SK-N-SH (cell line): ENCODE data around the gene AHCYL2. TPM values are rescaled to one million over a fixed set of nuclear protein-coding genes. Genes with fewer than 3 reads are reported as not detected.
"Not testable (repeated sequence)": the region's sequence is repeated elsewhere in the genome, so short reads cannot be mapped to it uniquely, and the experiment has no call there.

Experiments
- CTCF ChIA-PET: fragments of 300-600, 350-600 bp; formaldehyde crosslinking; extraction: SDS; loops from one replicate; lab custom pipeline; 2021; lab: Yijun Ruan, JAX
- POLR2A ChIA-PET: fragments of 350-600 bp; sonication (Branson Sonifier 250); formaldehyde crosslinking; extraction: SDS; loops from one replicate; lab custom pipeline; 2020; ENCODE audit warnings: antibody characterized with exemption, inconsistent platforms; lab: Yijun Ruan, JAX
- DNase-seq: peaks from one replicate; pipeline ENCODE4 v3.0.0; 2012
- H2AFZ ChIP-seq: fragments of 200-600 bp; sonication (generic); 2 replicates; pipeline ENCODE4 v1.8.1; 2016; ENCODE audit warnings: antibody characterized with exemption, mild to moderate bottlenecking, low read depth
- H3F3A ChIP-seq: fragments of 200-600 bp; sonication (generic); replicated peaks from 2 replicates; pipeline ENCODE3; 2016; ENCODE audit warnings: antibody characterized with exemption, mild to moderate bottlenecking; ENCODE audit not compliant: insufficient read depth
- H3K27ac ChIP-seq, 2 experiments: fragments of 200-500 bp in 1 of 2; fragments of 200-600 bp in 1 of 2; sonication (Bioruptor generic) in 1 of 2; sonication (generic), shearing (Covaris generic) in 1 of 2; 2 replicates each; pipeline versions ENCODE4 v1.5.1 to v1.6.1; 2014 to 2016; ENCODE audit warnings: low read depth in 2 of 2, inconsistent platforms in 1 of 2, low read length in 1 of 2, mild to moderate bottlenecking in 1 of 2, mixed read lengths in 1 of 2
- H3K27me3 ChIP-seq: fragments of 200-600 bp; sonication (generic), shearing (Covaris generic); 2 replicates; pipeline ENCODE4 v1.6.1; 2016; ENCODE audit warnings: mixed run types; ENCODE audit not compliant: insufficient read depth
- H3K36me3 ChIP-seq, 2 experiments: fragments of 200-500 bp in 1 of 2; fragments of 200-600 bp in 1 of 2; sonication (Bioruptor generic) in 1 of 2; sonication (generic) in 1 of 2; replicated peaks in 1 of 2; 2 replicates each; pipeline versions ENCODE3 to v1.5.1; 2014 to 2016; ENCODE audit warnings: low read length in 1 of 2, mild to moderate bottlenecking in 1 of 2; ENCODE audit not compliant: insufficient read depth in 2 of 2, control insufficient read depth in 1 of 2
- H3K4me1 ChIP-seq, 2 experiments: fragments of 200-500 bp in 1 of 2; fragments of 200-600 bp in 1 of 2; sonication (Bioruptor generic) in 1 of 2; sonication (generic), shearing (Covaris generic) in 1 of 2; 2 replicates each; pipeline versions ENCODE4 v1.5.1 to v1.6.1; 2014 to 2016; ENCODE audit warnings: low read depth in 1 of 2, low read length in 1 of 2, mixed run types in 1 of 2; ENCODE audit not compliant: insufficient read depth in 2 of 2, control insufficient read depth in 1 of 2
- H3K4me2 ChIP-seq: fragments of 200-600 bp; sonication (generic), shearing (Covaris generic); 2 replicates; pipeline ENCODE4 v1.6.1; 2017; ENCODE audit warnings: mixed run types
- H3K4me3 ChIP-seq, 2 experiments: fragments of 200-500 bp in 1 of 2; fragments of 200-600 bp in 1 of 2; sonication (Bioruptor generic) in 1 of 2; sonication (generic), shearing (Covaris generic) in 1 of 2; 2 replicates each; pipeline versions ENCODE4 v1.5.1 to v1.8.1; 2014 to 2016; ENCODE audit warnings: low read depth in 2 of 2, inconsistent platforms in 1 of 2, low read length in 1 of 2, mild to moderate bottlenecking in 1 of 2, mixed read lengths in 1 of 2, moderate library complexity in 1 of 2
- H3K79me2 ChIP-seq: fragments of 200-600 bp; sonication (generic); 2 replicates; pipeline ENCODE4 v1.8.1; 2017; ENCODE audit warnings: mild to moderate bottlenecking; ENCODE audit not compliant: insufficient read depth
- H3K9ac ChIP-seq: fragments of 200-600 bp; sonication (generic); 2 replicates; pipeline ENCODE4 v1.6.1; 2017; ENCODE audit warnings: mixed run types
- H3K9me2 ChIP-seq: fragments of 200-600 bp; sonication (generic); 2 replicates; pipeline ENCODE4 v1.6.1; 2017; ENCODE audit warnings: mixed run types
- H3K9me3 ChIP-seq: fragments of 200-600 bp; sonication (generic); 2 replicates; pipeline ENCODE4 v1.6.1; 2017; ENCODE audit warnings: mixed run types, mild to moderate bottlenecking, moderate library complexity
- H4K20me1 ChIP-seq: fragments of 200-600 bp; sonication (generic); 2 replicates; pipeline ENCODE4 v1.6.1; 2017; ENCODE audit warnings: mild to moderate bottlenecking, mixed run types; ENCODE audit not compliant: insufficient read depth
- CHD2 ChIP-seq: fragments of 150-350 bp; IDR thresholded peaks from 2 replicates; pipeline ENCODE4 v1.6.1; 2018; ENCODE audit warnings: low read length; ENCODE audit not compliant: partially characterized antibody
- EP300 ChIP-seq, 2 experiments: IDR thresholded peaks; 2 replicates each; pipeline versions ENCODE4 v1.4.0 to v1.6.1; 2012; ENCODE audit warnings: borderline replicate concordance in 1 of 2, low read depth in 1 of 2, low read length in 1 of 2
- EZH2phosphoT487 ChIP-seq: fragments of 200-600 bp; sonication (generic); IDR thresholded peaks from 2 replicates; pipeline ENCODE4 v1.6.1; 2017; ENCODE audit warnings: low read depth, mixed run types, mild to moderate bottlenecking, antibody characterized with exemption, moderate library complexity, borderline replicate concordance
- GABPA ChIP-seq: IDR thresholded peaks from 2 replicates; pipeline ENCODE4 v1.4.0; 2012; ENCODE audit warnings: low read depth, mild to moderate bottlenecking
- JUND ChIP-seq: IDR thresholded peaks from 2 replicates; pipeline ENCODE4 v1.4.0; 2012
- MXI1 ChIP-seq: IDR thresholded peaks from 2 replicates; pipeline ENCODE4 v1.6.1; 2012; ENCODE audit warnings: mild to moderate bottlenecking, low read depth, low read length, improper control_type of control experiment
- NRF1 ChIP-seq: IDR thresholded peaks from 2 replicates; pipeline ENCODE4 v1.6.1; 2012; ENCODE audit warnings: low read depth, mild to moderate bottlenecking, low read length
- POLR2AphosphoS5 ChIP-seq: IDR thresholded peaks from 2 replicates; pipeline ENCODE4 v1.6.1; 2012; ENCODE audit warnings: low read depth, low read length
- RFX5 ChIP-seq: IDR thresholded peaks from 2 replicates; pipeline ENCODE4 v1.6.1; 2012; ENCODE audit warnings: mild to moderate bottlenecking, improper control_type of control experiment, low read length
- RXRA ChIP-seq: IDR thresholded peaks from 2 replicates; pipeline ENCODE4 v1.4.0; 2012; ENCODE audit warnings: low read depth, mild to moderate bottlenecking, borderline replicate concordance
- TCF12 ChIP-seq: IDR thresholded peaks from 2 replicates; pipeline ENCODE4 v1.4.0; 2012
- TEAD4 ChIP-seq: IDR thresholded peaks from 2 replicates; pipeline ENCODE4 v1.4.0; 2012; ENCODE audit warnings: mild to moderate bottlenecking, borderline replicate concordance; ENCODE audit not compliant: insufficient read depth
- USF2 ChIP-seq: fragments of 150-350 bp; IDR thresholded peaks from 2 replicates; pipeline ENCODE4 v1.6.1; 2017; ENCODE audit warnings: antibody characterized with exemption, low read length, low read depth, borderline replicate concordance
- YY1 ChIP-seq: IDR thresholded peaks from 2 replicates; pipeline ENCODE4 v1.4.0; 2012; ENCODE audit warnings: low read depth, mild to moderate bottlenecking
- WGBS: methylation state at CpG from one replicate; pipeline ENCODE4 v1.1.6; 2017; ENCODE audit warnings: low lambda C conversion rate; 5-methylcytosine and 5-hydroxymethylcytosine counted together
- polyA plus RNA-seq, 3 experiments: library from polyadenylated mRNA; depleted of rRNA; stranded (reverse); fragments of >200 nt; gene quantifications; 2 replicates each; pipeline ENCODE4 v1.2.3, GENCODE V29; 2012
- TF ChIP-seq, protein P1 (sequence below): IDR thresholded peaks from 2 replicates; pipeline ENCODE4 v1.4.0; 2012; ENCODE audit warnings: low read depth, borderline replicate concordance

The AHCYL2 gene
- polyA plus RNA-seq, 1 of the 3 experiments (the other 2 are of a cell fraction), result 20.4 TPM

DNA sequence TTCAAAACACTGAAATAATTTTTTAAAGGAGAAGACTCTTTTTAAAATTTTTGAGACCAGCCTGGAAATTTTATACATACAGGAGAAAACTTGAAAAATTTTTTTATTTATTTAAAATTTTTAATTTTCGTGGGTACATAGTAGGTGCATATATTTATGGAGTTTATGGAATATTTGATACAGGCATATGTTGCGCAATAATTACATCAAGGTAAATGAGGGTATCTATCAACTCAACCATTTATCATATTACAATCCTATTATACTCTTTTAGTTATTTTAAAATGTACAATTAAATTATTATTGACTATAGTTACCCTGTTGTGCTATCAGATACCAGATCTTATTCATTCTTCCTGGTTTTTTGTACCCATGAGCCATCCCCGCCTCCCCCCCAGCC lies 75.1 kb downstream of the AHCYL2 start (continued):
- TF ChIP-seq CHD2 (no peak), TEAD4 (no peak)
- TF ChIP-seq, all 33 proteins: peak for 0

DNA sequence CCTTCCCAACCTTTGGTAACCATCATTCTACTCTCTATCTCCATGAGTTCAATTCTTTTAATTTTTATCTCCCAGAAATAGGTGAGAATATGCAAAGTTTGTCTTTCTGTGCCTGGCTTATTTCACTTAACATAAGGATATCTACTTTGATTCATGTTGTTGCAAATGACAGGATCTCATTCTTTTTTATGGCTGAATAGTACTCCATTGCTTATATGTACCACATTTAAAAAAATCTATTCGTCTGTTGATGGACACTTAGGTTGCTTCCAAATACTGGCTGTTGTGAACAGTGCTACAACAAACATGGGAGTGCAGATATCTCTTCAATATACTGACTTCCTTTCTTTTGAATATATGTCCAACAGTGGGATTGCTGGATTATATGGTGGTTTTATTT lies 75.5 kb downstream of the AHCYL2 start:
- H3K79me2 ChIP-seq, result not testable (repeated sequence)
- CTCF ChIA-PET, result interaction anchor here (1.1 to 4.7 kb wide), 6 partner anchors 11 to 89 kb away, joined by 3 to 48 read pairs (median 5); no protein-coding TSS in a partner anchor
- WGBS, result 97% methylated on average over 1 of the region's 1 CpG

DNA sequence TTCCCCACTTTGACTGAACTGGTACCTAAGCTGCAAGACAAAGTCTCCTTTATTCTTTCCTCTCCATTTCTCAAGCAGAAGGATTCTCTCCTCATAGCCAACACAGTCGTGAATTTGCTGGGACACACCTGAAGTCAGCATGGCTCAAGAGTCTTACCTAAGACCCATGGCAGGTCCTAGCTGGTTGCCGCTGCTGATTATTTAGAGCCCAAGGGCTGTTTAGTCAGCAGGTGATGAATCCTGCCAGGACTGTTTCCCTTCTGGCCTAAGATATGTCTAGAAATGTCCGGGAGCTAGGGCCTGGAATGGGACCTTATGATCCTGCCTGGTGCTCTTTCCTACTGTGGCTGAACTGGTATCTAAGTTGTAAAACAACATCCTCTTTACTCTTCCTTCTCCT lies 82.8 kb downstream of the AHCYL2 start:
- POLR2A ChIA-PET, result no interaction called here
- CTCF ChIA-PET, result interaction anchor here (0.6 to 9.5 kb wide), 7 partner anchors 10 to 377 kb away, joined by 3 to 68 read pairs (median 5); no protein-coding TSS in a partner anchor
- 0 out of 2 replicates have a peak, but pooled peaks cover 7% of the 10 kb centered on the region for H3K9me3 ChIP-seq
- no peaks in the 10 kb centered on the region for H3F3A ChIP-seq
- H3K9me2 ChIP-seq, result no peaks in the 10 kb centered on the region
- 93% methylated on average over 3 of the region's 3 CpGs for WGBS
- H3K4me1 ChIP-seq, result no peaks in the 10 kb centered on the region
- peaks cover 0 to 9% of the 10 kb centered on the region in 2 experiments for H3K36me3 ChIP-seq
- no peaks in the 10 kb centered on the region for H3K27me3 ChIP-seq
- no peaks in the 10 kb centered on the region for H3K79me2 ChIP-seq
- H4K20me1 ChIP-seq, result no peaks in the 10 kb centered on the region
- H3K9ac ChIP-seq, result no peak overlapping the region
- H3K4me3 ChIP-seq, result no peak overlapping the region
- H3K4me2 ChIP-seq, result no peak overlapping the region
- no peak overlapping the region for H2AFZ ChIP-seq
- no peak for DNase-seq
- no peak overlapping the region for H3K27ac ChIP-seq
- TF ChIP-seq GABPA (no peak), RFX5 (no peak), JUND (no peak), YY1 (no peak), TEAD4 (no peak), POLR2AphosphoS5 (no peak), MXI1 (no peak), TCF12 (no peak)
- TF ChIP-seq, protein P1, sequence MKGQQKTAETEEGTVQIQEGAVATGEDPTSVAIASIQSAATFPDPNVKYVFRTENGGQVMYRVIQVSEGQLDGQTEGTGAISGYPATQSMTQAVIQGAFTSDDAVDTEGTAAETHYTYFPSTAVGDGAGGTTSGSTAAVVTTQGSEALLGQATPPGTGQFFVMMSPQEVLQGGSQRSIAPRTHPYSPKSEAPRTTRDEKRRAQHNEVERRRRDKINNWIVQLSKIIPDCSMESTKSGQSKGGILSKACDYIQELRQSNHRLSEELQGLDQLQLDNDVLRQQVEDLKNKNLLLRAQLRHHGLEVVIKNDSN, result no peak

More for the DNA sequence above, 75.5 kb downstream of the AHCYL2 start:
- H3K4me1 ChIP-seq, H2AFZ ChIP-seq, H3K27ac ChIP-seq, H3K9me2 ChIP-seq, H4K20me1 ChIP-seq, H3K4me2 ChIP-seq, POLR2A ChIA-PET, H3K27me3 ChIP-seq, H3K9ac ChIP-seq, H3F3A ChIP-seq, DNase-seq, H3K4me3 ChIP-seq: not testable (repeated sequence)
- peaks cover 17% of the 10 kb centered on the region; the same call in 1 of the 2 replicates for H3K9me3 ChIP-seq
- peaks cover 0 to 18% of the 10 kb centered on the region in 2 experiments for H3K36me3 ChIP-seq

- H4K20me1 ChIP-seq, result no peaks in the 10 kb centered on the region
- no peak for DNase-seq
- H3K4me2 ChIP-seq, result no peak overlapping the region
- no peak overlapping the region for H3K27ac ChIP-seq
- peaks cover 0 to 9% of the 10 kb centered on the region in 2 experiments for H3K36me3 ChIP-seq
- H3K4me3 ChIP-seq, result no peak overlapping the region
- no peaks in the 10 kb centered on the region for H3K9me2 ChIP-seq
- H3F3A ChIP-seq, result no peaks in the 10 kb centered on the region
- H3K27me3 ChIP-seq, result no peaks in the 10 kb centered on the region
- 0 out of 2 replicates have a peak, but pooled peaks cover 7% of the 10 kb centered on the region for H3K9me3 ChIP-seq
- H3K4me1 ChIP-seq, result no peaks in the 10 kb centered on the region
- POLR2A ChIA-PET, result no interaction called here
- no peak overlapping the region for H2AFZ ChIP-seq
- H3K9ac ChIP-seq, result no peak overlapping the region
- CTCF ChIA-PET, result interaction anchor here (0.6 to 9.5 kb wide), 7 partner anchors 10 to 377 kb away, joined by 3 to 68 read pairs (median 5); no protein-coding TSS in a partner anchor
- WGBS, result 100% methylated on average over 1 of the region's 1 CpG
- no peak for TF ChIP-seq EZH2phosphoT487
- no peak for TF ChIP-seq USF2
- TF ChIP-seq NRF1, result no peak
- TF ChIP-seq EP300 (IDR thresholded peaks at IDR 0.05; ENCODE audit: borderline replicate concordance in 1 of 2, low read depth in 1 of 2, low read length in 1 of 2), result no peak
- TF ChIP-seq RXRA, result no peak
- no peaks in the 10 kb centered on the region for H3K79me2 ChIP-seq
Measured at GRCh38 chr7:129308047-129308446, 83.2 kb downstream of the AHCYL2 start.
